ENCODE data around the gene NR4A2.

GRCh38 chr2:156325688-156326525, 6.6 kb downstream of the NR4A2 start:
- TF ChIP-seq TCF7L2 (IDR thresholded peaks at IDR 0.05; ENCODE audit: low read depth, low read length) (no peak), REST (IDR thresholded peaks at IDR 0.05; ENCODE audit: insufficient read depth in 1 of 2, low read depth in 2 of 2, low read length in 1 of 2) (no peak), POLR2AphosphoS5 (IDR thresholded peaks at IDR 0.05; ENCODE audit: low read depth, low read length) (no peak), SIN3A (IDR thresholded peaks at IDR 0.05; ENCODE audit: borderline replicate concordance, insufficient read depth, low read depth, low read length) (no peak)
- TF ChIP-seq, protein P1, sequence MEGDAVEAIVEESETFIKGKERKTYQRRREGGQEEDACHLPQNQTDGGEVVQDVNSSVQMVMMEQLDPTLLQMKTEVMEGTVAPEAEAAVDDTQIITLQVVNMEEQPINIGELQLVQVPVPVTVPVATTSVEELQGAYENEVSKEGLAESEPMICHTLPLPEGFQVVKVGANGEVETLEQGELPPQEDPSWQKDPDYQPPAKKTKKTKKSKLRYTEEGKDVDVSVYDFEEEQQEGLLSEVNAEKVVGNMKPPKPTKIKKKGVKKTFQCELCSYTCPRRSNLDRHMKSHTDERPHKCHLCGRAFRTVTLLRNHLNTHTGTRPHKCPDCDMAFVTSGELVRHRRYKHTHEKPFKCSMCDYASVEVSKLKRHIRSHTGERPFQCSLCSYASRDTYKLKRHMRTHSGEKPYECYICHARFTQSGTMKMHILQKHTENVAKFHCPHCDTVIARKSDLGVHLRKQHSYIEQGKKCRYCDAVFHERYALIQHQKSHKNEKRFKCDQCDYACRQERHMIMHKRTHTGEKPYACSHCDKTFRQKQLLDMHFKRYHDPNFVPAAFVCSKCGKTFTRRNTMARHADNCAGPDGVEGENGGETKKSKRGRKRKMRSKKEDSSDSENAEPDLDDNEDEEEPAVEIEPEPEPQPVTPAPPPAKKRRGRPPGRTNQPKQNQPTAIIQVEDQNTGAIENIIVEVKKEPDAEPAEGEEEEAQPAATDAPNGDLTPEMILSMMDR (IDR thresholded peaks at IDR 0.05): no peak
